NB4 (cell line): ENCODE data around the gene NOP14.
"Not testable (repeated sequence)": the region's sequence is repeated elsewhere in the genome, so short reads cannot be mapped to it uniquely, and the experiment has no call there.

Experiments used
- DNase-seq: peaks from one replicate; pipeline ENCODE4 v3.0.0; 2010; ENCODE audit warnings: low read depth
- H3K4me3 ChIP-seq: one replicate; pipeline ENCODE4 v1.5.1; 2011; ENCODE audit warnings: mild to moderate bottlenecking, low read depth, low read length, moderate library complexity
- CTCF ChIP-seq: IDR thresholded peaks from one replicate; pipeline ENCODE4 v1.5.1; 2012; ENCODE audit warnings: low read depth, low read length
- MAX ChIP-seq: IDR thresholded peaks from 2 replicates; pipeline ENCODE4 v1.6.1; 2011; ENCODE audit warnings: low read depth, low read length
- MYC ChIP-seq: IDR thresholded peaks from 2 replicates; pipeline ENCODE4 v1.6.1; 2011; ENCODE audit warnings: low read depth, low read length
- POLR2A ChIP-seq: IDR thresholded peaks from 2 replicates; pipeline ENCODE4 v1.6.1; 2011; ENCODE audit warnings: mild to moderate bottlenecking; ENCODE audit not compliant: insufficient read length; ENCODE audit errors: extremely low read depth

NOP14 gene

GRCh38 chr4:2964706-2965258, 1.6 kb upstream of the NOP14 start:
- no peak for TF ChIP-seq CTCF
- TF ChIP-seq POLR2A, result no peak
- TF ChIP-seq MAX, result no peak
- no peak for TF ChIP-seq MYC
- DNase-seq, result no peak
- peak overlapping the region; percentile 81 for H3K4me3 ChIP-seq

GRCh38 chr4:2963966-2964471, 813 bp upstream of the NOP14 start:
- DNase-seq, result peak; percentile 49
- TF ChIP-seq MYC (peak; percentile 24; the same call in 1 of the 2 replicates), POLR2A (no peak), MAX (0 out of 2 replicates have a peak, but pooled peaks have one; percentile 44)
- peak overlapping the region; percentile 81 for H3K4me3 ChIP-seq

GRCh38 chr4:2962614-2963174, 512 bp downstream of the NOP14 start:
- peak; percentile 83 for DNase-seq
- TF ChIP-seq POLR2A (no peak), MAX (no peak; the same call in 1 of the 2 replicates), MYC (no peak; the same call in 1 of the 2 replicates), CTCF (no peak)
- peak overlapping the region; percentile 76 for H3K4me3 ChIP-seq

GRCh38 chr4:2961811-2962441, 1.3 kb downstream of the NOP14 start:
- TF ChIP-seq CTCF (no peak), POLR2A (no peak), MAX (no peak; the same call in 1 of the 2 replicates), MYC (no peak)
- DNase-seq, result peak; percentile 71

GRCh38 chr4:2961421-2961810, 1.8 kb downstream of the NOP14 start:
- peak overlapping the region; percentile 76 for H3K4me3 ChIP-seq
- peak; percentile 81 for DNase-seq
- TF ChIP-seq MYC (peak; percentile 75), MAX (peak; percentile 80), CTCF (no peak)

More at GRCh38 chr4:2961811-2962441, 1.3 kb downstream of the NOP14 start:
- peak overlapping the region; percentile 76 for H3K4me3 ChIP-seq

- peak overlapping the region; percentile 6 for H3K4me3 ChIP-seq
- DNase-seq, result not testable (repeated sequence)
Observed at GRCh38 chr4:2960450-2960849, 2.8 kb downstream of the NOP14 start.
